Trophoblast cell (in vitro differentiated cells and primary cell): ENCODE results near the gene THSD4.

ENCODE experiments used
- DNase-seq, 2 donors: peaks; one replicate each; pipeline ENCODE4 v3.0.0-alpha.2; 2016
- H2AFZ ChIP-seq: 2 replicates; pipeline ENCODE4 v1.6.1; 2013; ENCODE audit warnings: low read length, moderate library complexity, mild to moderate bottlenecking; ENCODE audit not compliant: insufficient read depth, poor library complexity
- H2AK5ac ChIP-seq: 2 replicates; pipeline ENCODE4 v1.6.1; 2013; ENCODE audit warnings: mild to moderate bottlenecking, low read length
- H2BK120ac ChIP-seq: 2 replicates; pipeline ENCODE4 v1.6.1; 2013; ENCODE audit warnings: low read length, mild to moderate bottlenecking, moderate library complexity; ENCODE audit not compliant: insufficient read depth, poor library complexity
- H2BK12ac ChIP-seq: 2 replicates; pipeline ENCODE4 v1.6.1; 2013; ENCODE audit warnings: mild to moderate bottlenecking, low read length, moderate library complexity
- H2BK5ac ChIP-seq: 2 replicates; pipeline ENCODE4 v1.6.1; 2013; ENCODE audit warnings: low read length, low read depth, moderate library complexity, mild to moderate bottlenecking; ENCODE audit not compliant: poor library complexity
- H3K14ac ChIP-seq: 2 replicates; pipeline ENCODE4 v1.6.1; 2013; ENCODE audit warnings: mild to moderate bottlenecking, low read length
- H3K18ac ChIP-seq: 2 replicates; pipeline ENCODE4 v1.6.1; 2013; ENCODE audit warnings: mild to moderate bottlenecking, low read length
- H3K23ac ChIP-seq: 2 replicates; pipeline ENCODE4 v1.6.1; 2013; ENCODE audit warnings: low read length
- H3K27ac ChIP-seq: 2 replicates; pipeline ENCODE4 v1.5.1; 2013; ENCODE audit warnings: low read depth, mild to moderate bottlenecking, inconsistent platforms, low read length, moderate library complexity
- H3K27me3 ChIP-seq: 2 replicates; pipeline ENCODE4 v1.6.1; 2013; ENCODE audit warnings: inconsistent platforms, mild to moderate bottlenecking, low read length, moderate library complexity; ENCODE audit not compliant: insufficient read depth
- H3K36me3 ChIP-seq, 2 experiments: 1 replicate in 1 of 2; 2 replicates in 1 of 2; pipeline ENCODE4 v1.6.1; 2013; ENCODE audit warnings: low read length in 2 of 2, mild to moderate bottlenecking in 2 of 2, moderate library complexity in 1 of 2; ENCODE audit not compliant: insufficient read depth in 2 of 2, control insufficient read depth in 1 of 2
- H3K4ac ChIP-seq: 2 replicates; pipeline ENCODE4 v1.6.1; 2013; ENCODE audit warnings: low read depth, mild to moderate bottlenecking, low read length, moderate library complexity
- H3K4me1 ChIP-seq, 2 experiments: 1 replicate in 1 of 2; 2 replicates in 1 of 2; pipeline ENCODE4 v1.6.1; 2013; ENCODE audit warnings: low read length in 2 of 2, mild to moderate bottlenecking in 2 of 2, moderate library complexity in 1 of 2; ENCODE audit not compliant: insufficient read depth in 2 of 2, control insufficient read depth in 1 of 2
- H3K4me2 ChIP-seq: 2 replicates; pipeline ENCODE4 v1.6.1; 2013; ENCODE audit warnings: inconsistent platforms, mild to moderate bottlenecking, low read length, moderate library complexity
- H3K4me3 ChIP-seq: 2 replicates; pipeline ENCODE4 v1.5.1; 2013; ENCODE audit warnings: mild to moderate bottlenecking, low read depth, low read length, inconsistent platforms
- H3K79me1 ChIP-seq: one replicate; pipeline ENCODE4 v1.6.1; 2013; ENCODE audit warnings: low read length
- H3K79me2 ChIP-seq: 2 replicates; pipeline ENCODE4 v1.6.1; 2013; ENCODE audit warnings: low read length, mild to moderate bottlenecking; ENCODE audit not compliant: control insufficient read depth, insufficient read depth, poor library complexity
- H3K9ac ChIP-seq: 2 replicates; pipeline ENCODE4 v1.6.1; 2013; ENCODE audit warnings: mild to moderate bottlenecking, low read length
- H3K9me3 ChIP-seq: 2 replicates; pipeline ENCODE4 v1.6.1; 2013; ENCODE audit warnings: low read depth, mild to moderate bottlenecking, control low read depth, inconsistent platforms, low read length; ENCODE audit not compliant: insufficient read depth
- H4K12ac ChIP-seq: 2 replicates; pipeline ENCODE4 v1.6.1; 2013; ENCODE audit warnings: low read depth, mild to moderate bottlenecking, low read length, moderate library complexity
- H4K8ac ChIP-seq: 2 replicates; pipeline ENCODE4 v1.6.1; 2013; ENCODE audit warnings: low read depth, mild to moderate bottlenecking, low read length, moderate library complexity
- H4K91ac ChIP-seq: one replicate; pipeline ENCODE4 v1.6.1; 2013; ENCODE audit warnings: low read depth, mild to moderate bottlenecking, low read length, moderate library complexity
- WGBS: extraction: QIAGEN DNeasy Blood & Tissue Kit; methylation state at CpG from one replicate; pipeline ENCODE4 v1.1.7; 2013; ENCODE audit warnings: missing lambda C conversion rate; ENCODE audit not compliant: insufficient read length, insufficient coverage; ENCODE audit errors: extremely low coverage; 5-methylcytosine and 5-hydroxymethylcytosine counted together

Gene THSD4

GRCh38 chr15:71392861-71393283, 277.6 kb downstream of the THSD4 start:
- WGBS: no CpG with 5 or more reads among the region's 11 CpGs
- no peak overlapping the region for H2AFZ ChIP-seq
- H3K36me3 ChIP-seq: no peaks in the 10 kb centered on the region

DNA sequence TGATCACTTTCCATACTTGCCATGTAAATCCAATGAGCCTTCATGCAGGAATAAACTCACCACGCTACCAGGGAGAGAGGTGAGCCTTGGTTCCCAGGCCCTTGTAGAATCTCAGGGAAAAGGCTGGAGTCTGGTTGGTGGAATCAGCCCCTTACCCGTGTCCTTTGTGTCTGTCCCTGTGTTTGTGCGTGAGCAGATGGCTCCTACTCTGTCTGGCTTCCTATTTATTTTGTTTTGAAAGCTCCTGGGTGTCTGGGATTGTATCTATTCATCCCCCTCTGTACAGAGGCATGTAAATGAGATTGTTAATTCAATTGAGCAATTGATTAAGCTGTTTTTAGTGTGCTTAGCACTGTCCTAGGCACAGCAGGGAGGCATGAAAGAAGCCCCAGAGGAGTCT, 278.1 kb downstream of the THSD4 start:
- no peak for DNase-seq
- no CpG with 5 or more reads among the region's 3 CpGs for WGBS
- Histone ChIP-seq H3K79me2 (no peaks in the 10 kb centered on the region), H3K4ac (no peak overlapping the region), H2BK12ac (no peak overlapping the region), H3K23ac (no peak overlapping the region), H4K91ac (no peak overlapping the region), H2BK120ac (no peak overlapping the region), H3K4me1 (peaks cover 0 to 2% of the 10 kb centered on the region in 2 experiments), H2AFZ (no peak overlapping the region), H3K79me1 (no peaks in the 10 kb centered on the region), H3K9me3 (no peaks in the 10 kb centered on the region), H3K36me3 (no peaks in the 10 kb centered on the region), H3K27ac (no peak overlapping the region), H3K27me3 (no peaks in the 10 kb centered on the region), H4K12ac (no peak overlapping the region), H3K9ac (no peak overlapping the region), H3K4me3 (no peak overlapping the region), H3K14ac (no peak overlapping the region), H3K18ac (no peak overlapping the region), H4K8ac (no peak overlapping the region), H3K4me2 (no peak overlapping the region), H2AK5ac (no peak overlapping the region), H2BK5ac (no peak overlapping the region)

More at GRCh38 chr15:71392861-71393283, 277.6 kb downstream of the THSD4 start:
- Histone ChIP-seq H3K4me2 (no peak overlapping the region), H4K91ac (no peak overlapping the region), H3K9ac (no peak overlapping the region), H3K9me3 (no peaks in the 10 kb centered on the region), H2AK5ac (no peak overlapping the region), H3K4me3 (no peak overlapping the region), H2BK12ac (no peak overlapping the region), H3K27me3 (no peaks in the 10 kb centered on the region), H2BK120ac (no peak overlapping the region), H3K79me2 (no peaks in the 10 kb centered on the region), H3K14ac (no peak overlapping the region), H4K8ac (no peak overlapping the region), H3K23ac (no peak overlapping the region), H3K27ac (no peak overlapping the region), H3K18ac (no peak overlapping the region), H3K79me1 (no peaks in the 10 kb centered on the region), H3K4me1 (peaks cover 0 to 2% of the 10 kb centered on the region in 2 experiments), H4K12ac (no peak overlapping the region), H3K4ac (no peak overlapping the region), H2BK5ac (no peak overlapping the region)
- DNase-seq: no peak

- H3K9ac ChIP-seq: no peak overlapping the region
- no peaks in the 10 kb centered on the region for H3K36me3 ChIP-seq
- no peak overlapping the region for H2AFZ ChIP-seq
- H4K8ac ChIP-seq: no peak overlapping the region
- no peak for DNase-seq
- no peak overlapping the region for H3K18ac ChIP-seq
- H3K4me3 ChIP-seq: no peak overlapping the region
- no peak overlapping the region for H4K91ac ChIP-seq
- no peak overlapping the region for H2BK12ac ChIP-seq
- no peak overlapping the region for H2AK5ac ChIP-seq
- H4K12ac ChIP-seq: no peak overlapping the region
- no peak overlapping the region for H2BK5ac ChIP-seq
- no peaks in the 10 kb centered on the region for H3K79me1 ChIP-seq
- H3K4me1 ChIP-seq: peaks cover 0 to 2% of the 10 kb centered on the region in 2 experiments
- no peak overlapping the region for H3K14ac ChIP-seq
- no peak overlapping the region for H3K27ac ChIP-seq
- WGBS: no CpG with 5 or more reads among the region's 8 CpGs
- H3K4me2 ChIP-seq: no peak overlapping the region
- H2BK120ac ChIP-seq: no peak overlapping the region
- H3K4ac ChIP-seq: no peak overlapping the region
- no peaks in the 10 kb centered on the region for H3K27me3 ChIP-seq
- no peaks in the 10 kb centered on the region for H3K9me3 ChIP-seq
- no peaks in the 10 kb centered on the region for H3K79me2 ChIP-seq
- no peak overlapping the region for H3K23ac ChIP-seq
Observed at GRCh38 chr15:71396536-71397125, 281.4 kb downstream of the THSD4 start.

GRCh38 chr15:71397377-71397776, 282.1 kb downstream of the THSD4 start:
- H3K9ac ChIP-seq: no peak overlapping the region
- no peak overlapping the region for H3K27ac ChIP-seq
- H4K12ac ChIP-seq: no peak overlapping the region
- no peaks in the 10 kb centered on the region for H3K9me3 ChIP-seq
- H2BK12ac ChIP-seq: no peak overlapping the region
- H3K79me2 ChIP-seq: no peaks in the 10 kb centered on the region
- no peaks in the 10 kb centered on the region for H3K27me3 ChIP-seq
- H3K4me3 ChIP-seq: no peak overlapping the region
- no peak overlapping the region for H2AK5ac ChIP-seq
- H3K23ac ChIP-seq: no peak overlapping the region
- H3K4me2 ChIP-seq: no peak overlapping the region
- H3K79me1 ChIP-seq: no peaks in the 10 kb centered on the region
- no peak overlapping the region for H3K14ac ChIP-seq
- H2BK120ac ChIP-seq: no peak overlapping the region
- no peak overlapping the region for H4K8ac ChIP-seq
- H3K4me1 ChIP-seq: peaks cover 0 to 2% of the 10 kb centered on the region in 2 experiments
- no peak overlapping the region for H3K4ac ChIP-seq
- no peak overlapping the region for H2AFZ ChIP-seq
- H4K91ac ChIP-seq: no peak overlapping the region
- no peak for DNase-seq
- H2BK5ac ChIP-seq: no peak overlapping the region
- no CpG with 5 or more reads among the region's 2 CpGs for WGBS
- H3K18ac ChIP-seq: no peak overlapping the region
- H3K36me3 ChIP-seq: no peaks in the 10 kb centered on the region
